HCT116 (cell line): Measurements from ENCODE around the gene GON4L. TPM values are rescaled to one million over a fixed set of nuclear protein-coding genes. Genes with fewer than 3 reads are reported as not detected.

Experiments
- ATAC-seq: fragments of 200-7000 bp; cut with Tn5 transposase; 2 replicates; pipeline ENCODE4 v1.9.1; 2020; ENCODE audit warnings: mild to moderate bottlenecking, moderate library complexity
- BruUV-seq: library from RNA; stranded (reverse); fragments of 400-500 nt; replicated peaks from 2 replicates; lab custom pipeline; 2021; lab: Mats Ljungman, UMichigan
- CTCF ChIA-PET: fragments of 300-600 bp; sonication (Branson Sonifier 250); formaldehyde crosslinking; loops from one replicate; lab custom pipeline; 2021; ENCODE audit warnings: antibody characterized with exemption; lab: Charles Lee
- POLR2A ChIA-PET: fragments of 300-600, 350-600 bp; sonication (Branson Sonifier 250); formaldehyde crosslinking; loops from one replicate; lab custom pipeline; 2021; ENCODE audit warnings: antibody characterized with exemption; lab: Charles Lee
- RAD21 ChIA-PET, 2 experiments: fragments of 300-600 bp; sonication (Branson Sonifier 250); formaldehyde crosslinking; loops; one replicate each; lab custom pipeline; 2023; ENCODE audit warnings: low total read pairs in 2 of 2; ENCODE audit not compliant: uncharacterized antibody in 2 of 2, unreplicated experiment in 2 of 2, low non-redundant PET in 1 of 2; lab: Charles Lee
- DNase-seq: peaks from one replicate; pipeline ENCODE4 v3.0.0-alpha.2; 2010; ENCODE audit warnings: low read depth, low spot score
- H2AFZ ChIP-seq: fragments of 200-600 bp; shearing (Covaris generic), sonication (generic); 2 replicates; pipeline ENCODE4 v1.6.1; 2017; ENCODE audit warnings: low read depth, mixed run types, mixed read lengths, antibody characterized with exemption, low read length; ENCODE audit not compliant: poor library complexity, severe bottlenecking
- H3K27ac ChIP-seq: 2 replicates; pipeline ENCODE4 v1.5.1; 2012; ENCODE audit warnings: low read depth, low read length
- H3K27me3 ChIP-seq: fragments of 200-600 bp; sonication (generic); 2 replicates; pipeline ENCODE4 v1.6.1; 2016; ENCODE audit warnings: mixed run types, low read length, mixed read lengths; ENCODE audit not compliant: insufficient read depth
- H3K36me3 ChIP-seq, 2 experiments: fragments of 200-500 bp in 1 of 2; fragments of 200-600 bp in 1 of 2; sonication (Bioruptor generic) in 1 of 2; sonication (generic) in 1 of 2; 2 replicates each; pipeline versions ENCODE4 v1.5.1 to v1.6.1; 2014 to 2016; ENCODE audit warnings: low read length in 2 of 2, inconsistent platforms in 1 of 2, mixed read lengths in 1 of 2, mixed run types in 1 of 2; ENCODE audit not compliant: insufficient read depth in 2 of 2, control insufficient read depth in 1 of 2
- H3K4me1 ChIP-seq, 2 experiments: fragments of 200-600 bp in 1 of 2; sonication (generic) in 1 of 2; 2 replicates each; pipeline versions ENCODE4 v1.5.1 to v1.6.1; 2012 to 2017; ENCODE audit warnings: low read length in 2 of 2, inconsistent platforms in 1 of 2, mild to moderate bottlenecking in 1 of 2, mixed read lengths in 1 of 2, mixed run types in 1 of 2, moderate library complexity in 1 of 2; ENCODE audit not compliant: insufficient read depth in 2 of 2, control insufficient read depth in 1 of 2
- H3K4me2 ChIP-seq: fragments of 200-600 bp; sonication (generic); 2 replicates; pipeline ENCODE4 v1.6.1; 2017; ENCODE audit warnings: mixed run types, low read length, mixed read lengths
- H3K4me3 ChIP-seq, 2 experiments: fragments of 200-600 bp in 1 of 2; sonication (generic) in 1 of 2; replicated peaks in 1 of 2; 2 replicates each; pipeline ENCODE4 v1.5.1; 2011 to 2016; ENCODE audit warnings: low read length in 2 of 2, control low read depth in 1 of 2, low read depth in 1 of 2, mild to moderate bottlenecking in 1 of 2, mixed read lengths in 1 of 2, mixed run types in 1 of 2
- H3K79me2 ChIP-seq: fragments of 200-600 bp; sonication (generic); 2 replicates; pipeline ENCODE4 v1.6.1; 2017; ENCODE audit warnings: mild to moderate bottlenecking, mixed run types, low read length, moderate library complexity, mixed read lengths; ENCODE audit not compliant: insufficient read depth
- H3K9ac ChIP-seq: fragments of 200-600 bp; sonication (generic); 2 replicates; pipeline ENCODE4 v1.6.1; 2016; ENCODE audit warnings: low read length, mixed read lengths
- H3K9me2 ChIP-seq: fragments of 200-600 bp; sonication (generic), shearing (Covaris generic); 2 replicates; pipeline ENCODE4 v1.6.1; 2017; ENCODE audit warnings: mixed run types, mild to moderate bottlenecking, moderate library complexity; ENCODE audit not compliant: insufficient read depth
- H3K9me3 ChIP-seq, 2 experiments: fragments of 200-500 bp in 1 of 2; fragments of 200-600 bp in 1 of 2; sonication (Bioruptor generic) in 1 of 2; sonication (generic) in 1 of 2; 2 replicates each; pipeline ENCODE4 v1.6.1; 2014 to 2017; ENCODE audit warnings: low read length in 2 of 2, mixed read lengths in 2 of 2, inconsistent platforms in 1 of 2, low read depth in 1 of 2, mild to moderate bottlenecking in 1 of 2, mixed run types in 1 of 2, moderate library complexity in 1 of 2; ENCODE audit not compliant: control insufficient read depth in 1 of 2, insufficient read depth in 1 of 2
- H4K20me1 ChIP-seq: fragments of 200-600 bp; sonication (generic), shearing (Covaris generic); 2 replicates; pipeline ENCODE4 v1.6.1; 2017; ENCODE audit warnings: mixed run types, mild to moderate bottlenecking, moderate library complexity; ENCODE audit not compliant: insufficient read depth
- CBX3 ChIP-seq: IDR thresholded peaks from 2 replicates; pipeline ENCODE4 v1.6.1; 2012; ENCODE audit warnings: low read depth
- CEBPB ChIP-seq: IDR thresholded peaks from 2 replicates; pipeline ENCODE4 v1.6.1; 2012; ENCODE audit warnings: low read depth
- EGR1 ChIP-seq: IDR thresholded peaks from 2 replicates; pipeline ENCODE4 v1.6.1; 2012; ENCODE audit warnings: low read depth
- EZH2 ChIP-seq: fragments of 200-600 bp; sonication (generic); IDR thresholded peaks from 2 replicates; pipeline ENCODE4 v1.6.1; 2017; ENCODE audit warnings: antibody characterized with exemption, mixed run types
- EZH2phosphoT487 ChIP-seq: fragments of 200-600 bp; IDR thresholded peaks from 2 replicates; pipeline ENCODE4 v1.6.1; 2018; ENCODE audit warnings: antibody characterized with exemption, borderline replicate concordance
- JUND ChIP-seq: IDR thresholded peaks from 2 replicates; pipeline ENCODE4 v1.6.1; 2012
- POLR2A ChIP-seq: IDR thresholded peaks from 2 replicates; pipeline ENCODE4 v1.7.0; 2011; ENCODE audit warnings: borderline replicate concordance; ENCODE audit not compliant: insufficient read depth, insufficient read length; ENCODE audit errors: extremely low read depth
- SIN3A ChIP-seq: IDR thresholded peaks from 2 replicates; pipeline ENCODE4 v1.6.1; 2012; ENCODE audit warnings: low read depth
- SP1 ChIP-seq: IDR thresholded peaks from 2 replicates; pipeline ENCODE4 v1.6.1; 2012; ENCODE audit warnings: low read depth
- ZNF274 ChIP-seq: fragments of 200-500 bp; sonication (Bioruptor generic); IDR thresholded peaks from 2 replicates; pipeline ENCODE4 v1.6.1; 2014; ENCODE audit warnings: mild to moderate bottlenecking, low read depth, low read length, inconsistent platforms
- intact Hi-C: fragments of 100-400 bp; cut with micrococcal nuclease; formaldehyde crosslinking; loops from 2 replicates; pipeline ENCODE4 v1.10.0; 2022
- total RNA-seq: library from RNA; stranded (reverse); gene quantifications from one replicate; pipeline ENCODE4 v1.2.1, GENCODE V29; 2021; ENCODE audit not compliant: unreplicated experiment
- TF ChIP-seq, protein P1 (sequence below): IDR thresholded peaks from 2 replicates; pipeline ENCODE4 v1.6.1; 2012
- TF ChIP-seq, protein P2 (sequence below): IDR thresholded peaks from 2 replicates; pipeline ENCODE4 v1.6.1; 2011; ENCODE audit warnings: mild to moderate bottlenecking, low read length, moderate library complexity; ENCODE audit not compliant: insufficient replicate concordance; ENCODE audit errors: extremely low read depth

The GON4L gene
- total RNA-seq, 1 experiment from 2014 or later: 40.8 TPM

DNA sequence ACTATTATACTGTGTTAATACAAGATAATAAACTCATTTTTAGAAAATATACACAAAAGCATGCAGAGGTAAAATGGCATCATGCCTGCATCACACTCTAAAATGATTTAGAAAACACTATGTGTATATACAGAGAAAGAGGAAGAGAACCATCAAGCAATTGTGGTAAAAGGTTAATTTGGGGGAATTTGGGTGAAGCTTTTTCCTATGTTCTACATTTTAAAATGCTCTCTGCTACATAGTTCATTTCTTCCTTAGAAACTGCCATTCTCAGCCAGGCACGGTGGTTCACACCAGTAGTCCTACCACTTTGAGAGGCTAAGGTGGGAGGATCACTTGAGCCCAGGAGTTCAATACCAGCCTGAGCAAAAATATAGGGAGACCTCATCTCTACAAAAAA lies 44.1 kb downstream of the GON4L start:
- TF ChIP-seq SP1: no peak
- no peak for TF ChIP-seq CEBPB
- TF ChIP-seq, protein P1, sequence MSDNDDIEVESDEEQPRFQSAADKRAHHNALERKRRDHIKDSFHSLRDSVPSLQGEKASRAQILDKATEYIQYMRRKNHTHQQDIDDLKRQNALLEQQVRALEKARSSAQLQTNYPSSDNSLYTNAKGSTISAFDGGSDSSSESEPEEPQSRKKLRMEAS: no peak
- TF ChIP-seq EZH2: no peak
- no peak for TF ChIP-seq EGR1
- TF ChIP-seq SIN3A: no peak
- TF ChIP-seq JUND: no peak
- TF ChIP-seq, protein P2, sequence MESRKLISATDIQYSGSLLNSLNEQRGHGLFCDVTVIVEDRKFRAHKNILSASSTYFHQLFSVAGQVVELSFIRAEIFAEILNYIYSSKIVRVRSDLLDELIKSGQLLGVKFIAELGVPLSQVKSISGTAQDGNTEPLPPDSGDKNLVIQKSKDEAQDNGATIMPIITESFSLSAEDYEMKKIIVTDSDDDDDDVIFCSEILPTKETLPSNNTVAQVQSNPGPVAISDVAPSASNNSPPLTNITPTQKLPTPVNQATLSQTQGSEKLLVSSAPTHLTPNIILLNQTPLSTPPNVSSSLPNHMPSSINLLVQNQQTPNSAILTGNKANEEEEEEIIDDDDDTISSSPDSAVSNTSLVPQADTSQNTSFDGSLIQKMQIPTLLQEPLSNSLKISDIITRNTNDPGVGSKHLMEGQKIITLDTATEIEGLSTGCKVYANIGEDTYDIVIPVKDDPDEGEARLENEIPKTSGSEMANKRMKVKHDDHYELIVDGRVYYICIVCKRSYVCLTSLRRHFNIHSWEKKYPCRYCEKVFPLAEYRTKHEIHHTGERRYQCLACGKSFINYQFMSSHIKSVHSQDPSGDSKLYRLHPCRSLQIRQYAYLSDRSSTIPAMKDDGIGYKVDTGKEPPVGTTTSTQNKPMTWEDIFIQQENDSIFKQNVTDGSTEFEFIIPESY: no peak
- TF ChIP-seq ZNF274: no peak
- TF ChIP-seq POLR2A: no peak
- no peak for TF ChIP-seq CBX3
- TF ChIP-seq EZH2phosphoT487: no peak
- intact Hi-C loops: no loop called here
- H3K27me3 ChIP-seq: no peaks in the 10 kb centered on the region
- DNase-seq (no peak), ATAC-seq (no peak)
- no peak overlapping the region for H3K4me3 ChIP-seq
- H3K27ac ChIP-seq: no peak overlapping the region
- H3K9ac ChIP-seq: no peak overlapping the region
- ChIA-PET RAD21 (no interaction called here), POLR2A (no interaction called here), CTCF (no interaction called here)
- no peaks in the 10 kb centered on the region for H3K9me2 ChIP-seq
- no TSS peak for BruUV-seq
- H3K4me2 ChIP-seq: no peak overlapping the region
- H3K4me1 ChIP-seq: no peaks in the 10 kb centered on the region
- H3K9me3 ChIP-seq: no peaks in the 10 kb centered on the region
- H2AFZ ChIP-seq: no peak overlapping the region
- H4K20me1 ChIP-seq: no peaks in the 10 kb centered on the region
- H3K36me3 ChIP-seq: peaks cover 15 to 22% of the 10 kb centered on the region in 2 experiments
- no peaks in the 10 kb centered on the region for H3K79me2 ChIP-seq
